Thymus (tissue), 14 donors: ENCODE results near the gene AOC3. TPM values are rescaled to one million over a fixed set of nuclear protein-coding genes. Genes with fewer than 3 reads are reported as not detected.

Experiments used
- DNase-seq, 9 donors: peaks; one replicate each; pipeline ENCODE4 v3.0.0-alpha.2; 2013; ENCODE audit warnings: low spot score in 9 of 9, low read depth in 6 of 9, missing footprints in 1 of 9
- H3K27ac ChIP-seq, 2 donors: one replicate each; pipeline ENCODE4 v1.5.1; 2013; ENCODE audit warnings: control low read depth in 1 of 2, low read depth in 1 of 2, low read length in 1 of 2, mild to moderate bottlenecking in 1 of 2, moderate library complexity in 1 of 2
- H3K27me3 ChIP-seq, 2 donors: one replicate each; pipeline ENCODE4 v1.5.1; 2013; ENCODE audit warnings: low read length in 1 of 2; ENCODE audit not compliant: control insufficient read depth in 2 of 2, insufficient read depth in 1 of 2
- H3K36me3 ChIP-seq, 2 donors: one replicate each; pipeline ENCODE4 v1.5.1; 2013; ENCODE audit warnings: low read length in 1 of 2, mild to moderate bottlenecking in 1 of 2, moderate library complexity in 1 of 2; ENCODE audit not compliant: control insufficient read depth in 2 of 2, insufficient read depth in 2 of 2
- H3K4me1 ChIP-seq, 2 donors: one replicate each; pipeline ENCODE4 v1.5.1; 2013; ENCODE audit warnings: low read length in 2 of 2; ENCODE audit not compliant: control insufficient read depth in 2 of 2, insufficient read depth in 2 of 2
- H3K4me3 ChIP-seq, 2 donors: one replicate each; pipeline ENCODE4 v1.5.1; 2013; ENCODE audit warnings: low read length in 2 of 2, control low read depth in 1 of 2, mild to moderate bottlenecking in 1 of 2
- H3K9me3 ChIP-seq, 2 donors: one replicate each; pipeline ENCODE4 v1.5.1; 2013; ENCODE audit warnings: low read length in 1 of 2, mild to moderate bottlenecking in 1 of 2; ENCODE audit not compliant: control insufficient read depth in 2 of 2, insufficient read depth in 1 of 2
- WGBS: extraction: QIAGEN DNeasy Blood & Tissue Kit; methylation state at CpG from one replicate; pipeline ENCODE4 v1.1.7; 2013; 5-methylcytosine and 5-hydroxymethylcytosine counted together
- long read RNA-seq, 10 donors: transcript quantifications; one replicate each; lab custom pipeline, GENCODE V29; 2026
- polyA plus RNA-seq: library from polyadenylated mRNA; stranded (reverse); fragments of 200-250 nt; gene quantifications from one replicate; pipeline ENCODE4 v1.2.3, GENCODE V29; 2013
- total RNA-seq: library from RNA; stranded (reverse); fragments of 120-200 nt; gene quantifications from one replicate; pipeline ENCODE4 v1.2.4, GENCODE V29; 2013
- donor health status: healthy.

Gene AOC3, protein sequence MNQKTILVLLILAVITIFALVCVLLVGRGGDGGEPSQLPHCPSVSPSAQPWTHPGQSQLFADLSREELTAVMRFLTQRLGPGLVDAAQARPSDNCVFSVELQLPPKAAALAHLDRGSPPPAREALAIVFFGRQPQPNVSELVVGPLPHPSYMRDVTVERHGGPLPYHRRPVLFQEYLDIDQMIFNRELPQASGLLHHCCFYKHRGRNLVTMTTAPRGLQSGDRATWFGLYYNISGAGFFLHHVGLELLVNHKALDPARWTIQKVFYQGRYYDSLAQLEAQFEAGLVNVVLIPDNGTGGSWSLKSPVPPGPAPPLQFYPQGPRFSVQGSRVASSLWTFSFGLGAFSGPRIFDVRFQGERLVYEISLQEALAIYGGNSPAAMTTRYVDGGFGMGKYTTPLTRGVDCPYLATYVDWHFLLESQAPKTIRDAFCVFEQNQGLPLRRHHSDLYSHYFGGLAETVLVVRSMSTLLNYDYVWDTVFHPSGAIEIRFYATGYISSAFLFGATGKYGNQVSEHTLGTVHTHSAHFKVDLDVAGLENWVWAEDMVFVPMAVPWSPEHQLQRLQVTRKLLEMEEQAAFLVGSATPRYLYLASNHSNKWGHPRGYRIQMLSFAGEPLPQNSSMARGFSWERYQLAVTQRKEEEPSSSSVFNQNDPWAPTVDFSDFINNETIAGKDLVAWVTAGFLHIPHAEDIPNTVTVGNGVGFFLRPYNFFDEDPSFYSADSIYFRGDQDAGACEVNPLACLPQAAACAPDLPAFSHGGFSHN
- total RNA-seq (1.2 TPM), polyA plus RNA-seq (16.0 TPM)
- long read RNA-seq, donor 1 = 0 reads
- long read RNA-seq, donor 2 = 0 reads
- long read RNA-seq, donor 3, full-length matches to known transcripts = 4 of 4 reads
- long read RNA-seq, donor 3, partial matches to known transcripts = 0 of 4 reads
- long read RNA-seq, donor 3, other reads (novel, unspliced or antisense) = 0 of 4 reads
- long read RNA-seq, donor 4, full-length matches to known transcripts = 1 of 1 reads
- long read RNA-seq, donor 4, partial matches to known transcripts = 0 of 1 reads
- long read RNA-seq, donor 4, other reads (novel, unspliced or antisense) = 0 of 1 reads
- long read RNA-seq, donor 5, full-length matches to known transcripts = 2 of 2 reads
- long read RNA-seq, donor 5, partial matches to known transcripts = 0 of 2 reads
- long read RNA-seq, donor 5, other reads (novel, unspliced or antisense) = 0 of 2 reads
- long read RNA-seq, donor 6, full-length matches to known transcripts = 1 of 1 reads
- long read RNA-seq, donor 6, partial matches to known transcripts = 0 of 1 reads
- long read RNA-seq, donor 6, other reads (novel, unspliced or antisense) = 0 of 1 reads
- long read RNA-seq, donor 7, full-length matches to known transcripts = 1 of 1 reads
- long read RNA-seq, donor 7, partial matches to known transcripts = 0 of 1 reads
- long read RNA-seq, donor 7, other reads (novel, unspliced or antisense) = 0 of 1 reads
- long read RNA-seq, donor 8, full-length matches to known transcripts = 1 of 1 reads
- long read RNA-seq, donor 8, partial matches to known transcripts = 0 of 1 reads
- long read RNA-seq, donor 8, other reads (novel, unspliced or antisense) = 0 of 1 reads
- long read RNA-seq, donor 9, full-length matches to known transcripts = 2 of 2 reads
- long read RNA-seq, donor 9, partial matches to known transcripts = 0 of 2 reads
- long read RNA-seq, donor 9, other reads (novel, unspliced or antisense) = 0 of 2 reads
- long read RNA-seq, donor 10, full-length matches to known transcripts = 4 of 4 reads
- long read RNA-seq, donor 10, partial matches to known transcripts = 0 of 4 reads
- long read RNA-seq, donor 10, other reads (novel, unspliced or antisense) = 0 of 4 reads

DNA sequence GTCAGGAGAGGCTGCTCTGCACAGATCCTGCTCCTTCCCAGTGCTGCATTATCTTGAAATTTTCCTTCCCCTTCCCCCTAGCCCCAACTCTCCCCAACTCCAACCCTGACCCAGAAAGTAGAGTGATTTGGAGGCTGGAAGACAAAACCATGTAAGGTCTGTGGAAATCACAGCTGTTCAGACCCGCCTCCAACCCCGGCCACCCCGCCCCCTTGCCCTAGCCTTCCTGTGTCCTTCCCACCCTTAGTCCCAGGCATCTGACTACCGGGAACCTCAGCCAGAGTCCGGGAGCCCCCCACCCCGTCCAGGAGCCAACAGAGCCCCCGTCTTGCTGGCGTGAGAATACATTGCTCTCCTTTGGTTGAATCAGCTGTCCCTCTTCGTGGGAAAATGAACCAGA is at the start of gene AOC3:
TSS of gene AOC3 (plus strand) at position 246 of the 400 bp plus-strand sequence. CDS start at position 391, 145 bp downstream.
- Histone ChIP-seq H3K4me3 (no peak within 1 kb of the TSS), H3K36me3 (peaks cover 0 to 2% of the 10 kb centered on the region in 2 donors), H3K4me1 (peaks cover 0 to 8% of the 10 kb centered on the region in 2 donors), H3K27me3 (peaks cover 0 to 4% of the 10 kb centered on the region in 2 donors), H3K9me3 (no peaks in the 10 kb centered on the region), H3K27ac (no peak within 1 kb of the TSS)
- no peak for DNase-seq
- WGBS = 87% methylated on average over 9 of the region's 9 CpGs

DNA sequence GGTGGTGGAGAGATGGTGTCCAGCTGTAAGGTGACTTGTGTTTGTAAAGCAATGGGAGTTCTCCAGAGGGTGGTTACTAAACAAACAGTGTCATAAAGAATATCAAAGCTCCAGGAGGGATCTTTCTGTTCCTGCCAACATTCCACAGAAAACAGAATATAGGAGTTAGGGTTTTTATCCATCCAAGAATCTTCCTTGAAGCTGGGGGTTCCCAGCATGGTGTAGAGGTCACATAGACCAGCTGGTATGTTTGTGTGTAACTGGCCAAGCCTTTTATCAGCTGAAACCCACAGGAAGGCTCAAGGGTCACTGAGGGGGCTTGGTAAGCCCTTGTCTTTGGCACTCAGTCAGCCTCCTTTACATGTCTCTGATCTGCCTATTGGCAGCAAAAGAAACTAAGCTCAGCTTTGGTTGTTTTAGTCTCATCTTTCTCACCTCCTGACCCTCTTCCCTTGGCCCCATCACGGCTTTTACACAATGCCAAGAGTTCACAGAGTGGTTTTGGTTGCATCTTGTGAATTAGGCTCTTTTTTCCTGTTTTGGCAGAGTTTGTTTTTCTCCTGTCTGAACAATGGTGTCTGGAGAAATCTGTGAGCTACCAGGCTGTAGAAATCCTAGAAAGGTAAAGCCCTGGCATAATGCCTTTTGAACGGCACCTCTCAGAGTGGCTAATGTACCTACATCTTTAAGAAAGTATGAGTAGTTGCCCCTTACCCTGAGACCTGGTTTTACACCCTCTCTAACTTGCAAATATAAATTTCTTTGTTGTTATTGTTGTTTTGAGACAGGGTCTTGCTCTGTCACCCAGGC is 47.7 kb upstream of the AOC3 start:
- Histone ChIP-seq H3K27ac (no peak overlapping the region), H3K27me3 (peaks cover 0 to 2% of the 10 kb centered on the region in 2 donors), H3K36me3 (no peaks in the 10 kb centered on the region), H3K9me3 (no peaks in the 10 kb centered on the region), H3K4me1 (peaks cover 5 to 6% of the 10 kb centered on the region in 2 donors), H3K4me3 (no peak overlapping the region)
- no peak for DNase-seq
- 86% methylated on average over 2 of the region's 2 CpGs for WGBS

GRCh38 chr17:42804918-42805367 is 46.1 kb upstream of the AOC3 start:
- H3K4me3 ChIP-seq = no peak overlapping the region
- DNase-seq = no peak
- peaks cover 3 to 6% of the 10 kb centered on the region in 2 donors for H3K36me3 ChIP-seq
- no peaks in the 10 kb centered on the region for H3K4me1 ChIP-seq
- WGBS = 96% methylated on average over 1 of the region's 1 CpG
- peaks cover 0 to 2% of the 10 kb centered on the region in 2 donors for H3K27me3 ChIP-seq
- no peak overlapping the region for H3K27ac ChIP-seq
- H3K9me3 ChIP-seq = no peaks in the 10 kb centered on the region

- no peak overlapping the region for H3K27ac ChIP-seq
- no peaks in the 10 kb centered on the region for H3K9me3 ChIP-seq
- no peak for DNase-seq
- H3K27me3 ChIP-seq = peaks cover 0 to 2% of the 10 kb centered on the region in 2 donors
- H3K4me3 ChIP-seq = no peak overlapping the region
- H3K4me1 ChIP-seq = no peaks in the 10 kb centered on the region
- peaks cover 10 to 13% of the 10 kb centered on the region in 2 donors for H3K36me3 ChIP-seq
- 96% methylated on average over 1 of the region's 1 CpG for WGBS
Measured at GRCh38 chr17:42806249-42806648, 44.8 kb upstream of the AOC3 start.

DNA sequence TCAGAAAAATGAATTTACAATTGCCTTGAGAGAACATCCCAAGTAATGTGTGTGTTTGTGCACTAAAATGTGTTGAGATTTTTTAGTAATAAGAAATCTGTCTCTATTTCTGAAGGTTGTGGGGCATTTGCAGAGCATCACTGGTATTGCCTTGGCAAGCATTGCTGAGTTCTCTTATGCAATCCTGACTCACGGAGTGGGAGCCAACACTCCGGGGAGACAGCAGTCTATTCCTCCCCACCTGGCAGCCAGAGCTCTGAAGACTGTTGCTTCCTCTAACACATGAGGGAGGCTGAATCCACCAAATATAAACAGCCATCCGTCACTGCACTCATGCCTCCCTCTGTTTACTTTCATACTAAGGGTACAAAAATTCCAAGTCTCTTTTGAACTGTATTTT is 41.7 kb upstream of the AOC3 start:
- 92% methylated on average over 3 of the region's 3 CpGs for WGBS
- Histone ChIP-seq H3K4me1 (no peaks in the 10 kb centered on the region), H3K4me3 (no peak overlapping the region), H3K27me3 (no peaks in the 10 kb centered on the region), H3K27ac (no peak overlapping the region), H3K36me3 (peaks cover 24 to 30% of the 10 kb centered on the region in 2 donors), H3K9me3 (no peaks in the 10 kb centered on the region)
- DNase-seq = no peak

- no peak overlapping the region for H3K4me3 ChIP-seq
- 93% methylated on average over 8 of the region's 8 CpGs for WGBS
- no peaks in the 10 kb centered on the region for H3K4me1 ChIP-seq
- no peak for DNase-seq
- H3K27ac ChIP-seq = no peak overlapping the region
- H3K27me3 ChIP-seq = no peaks in the 10 kb centered on the region
- H3K36me3 ChIP-seq = peaks cover 71 to 79% of the 10 kb centered on the region in 2 donors
- no peaks in the 10 kb centered on the region for H3K9me3 ChIP-seq
Measured at GRCh38 chr17:42814633-42815399, 36.2 kb upstream of the AOC3 start.

- WGBS = 89% methylated on average over 1 of the region's 1 CpG
- peaks cover 67 to 84% of the 10 kb centered on the region in 2 donors for H3K36me3 ChIP-seq
- H3K4me1 ChIP-seq = peaks cover 4 to 6% of the 10 kb centered on the region in 2 donors
Measured at GRCh38 chr17:42817866-42818265, 33.1 kb upstream of the AOC3 start.

More at GRCh38 chr17:42817866-42818265, 33.1 kb upstream of the AOC3 start:
- Histone ChIP-seq H3K4me3 (no peak overlapping the region), H3K27me3 (no peaks in the 10 kb centered on the region), H3K27ac (no peak overlapping the region), H3K9me3 (no peaks in the 10 kb centered on the region)
- DNase-seq = no peak
